Neural progenitor cell (in vitro differentiated cells): ENCODE measurements around the gene PBX4.

ENCODE experiments used
- CTCF ChIP-seq: fragments of 200-600 bp; sonication (generic); IDR thresholded peaks from 2 replicates; pipeline ENCODE4 v1.5.1; 2017; ENCODE audit warnings: antibody characterized with exemption, mild to moderate bottlenecking
- EZH2 ChIP-seq: fragments of 200-600 bp; sonication (generic); IDR thresholded peaks from 2 replicates; pipeline ENCODE4 v1.6.1; 2017; ENCODE audit warnings: antibody characterized with exemption, mild to moderate bottlenecking, moderate library complexity

- no peak for TF ChIP-seq CTCF
- TF ChIP-seq EZH2: no peak
Measured at GRCh38 chr19:19661675-19662251, 43.3 kb upstream of the PBX4 start.
